Gastroesophageal sphincter (tissue), 4 donors: ENCODE results near the gene SEMA3D. TPM values are rescaled to one million over a fixed set of nuclear protein-coding genes. Genes with fewer than 3 reads are reported as not detected.

Experiments
- ATAC-seq: fragments of 150-250 bp; one replicate; pipeline ENCODE4 v1.9.1; 2016; ENCODE audit warnings: mild to moderate bottlenecking, moderate library complexity
- H3K27ac ChIP-seq, 4 donors: fragments of 200-600 bp; sonication (generic) in 3 of 4; 1 replicate in 3 of 4; 2 replicates in 1 of 4; pipeline ENCODE4 v1.5.1; 2016 to 2019
- H3K27me3 ChIP-seq: fragments of 200-600 bp; sonication (generic); one replicate; pipeline ENCODE4 v1.5.1; 2019
- H3K36me3 ChIP-seq, 2 donors: fragments of 200-600 bp; sonication (generic); one replicate each; pipeline ENCODE4 v1.5.1; 2019; ENCODE audit warnings: control low read depth in 1 of 2
- H3K4me1 ChIP-seq, 3 donors: fragments of 200-600 bp; sonication (generic); 1 replicate in 2 of 3; 2 replicates in 1 of 3; pipeline ENCODE4 v1.5.1; 2016 to 2019; ENCODE audit warnings: control low read depth in 2 of 3
- H3K4me3 ChIP-seq, 2 donors: fragments of 200-600 bp; sonication (generic); one replicate each; pipeline ENCODE4 v1.5.1; 2019; ENCODE audit warnings: mild to moderate bottlenecking in 1 of 2, moderate library complexity in 1 of 2
- H3K9me3 ChIP-seq, 3 donors: fragments of 200-600 bp; sonication (generic); one replicate each; pipeline ENCODE4 v1.5.1; 2017 to 2019; ENCODE audit warnings: control low read depth in 2 of 3
- EP300 ChIP-seq: sonication (generic); formaldehyde crosslinking; IDR thresholded peaks from one replicate; pipeline ENCODE4 v1.6.1; 2017; ENCODE audit warnings: antibody characterized with exemption, mild to moderate bottlenecking
- POLR2A ChIP-seq, 2 donors: fragments of 450-650 bp; IDR thresholded peaks; one replicate each; pipeline ENCODE4 v1.6.1; 2017; ENCODE audit warnings: antibody characterized with exemption in 2 of 2, mild to moderate bottlenecking in 2 of 2, moderate library complexity in 1 of 2
- POLR2AphosphoS5 ChIP-seq: sonication (generic); formaldehyde crosslinking; IDR thresholded peaks from one replicate; pipeline ENCODE4 v1.6.1; 2017; ENCODE audit warnings: antibody characterized with exemption
- WGBS, 2 donors: methylation state at CpG; one replicate each; pipeline ENCODE4 v1.1.5; 2018; ENCODE audit warnings: low coverage in 1 of 2; 5-methylcytosine and 5-hydroxymethylcytosine counted together
- total RNA-seq, 4 donors: library from RNA; depleted of rRNA; stranded (reverse); fragments of >200 nt; gene quantifications; one replicate each; pipeline ENCODE4 v1.1.0, GENCODE V29; 2016
- TF ChIP-seq, protein P1 (sequence below), 4 experiments: fragments of 200-600 bp in 2 of 4; fragments of 450-650 bp in 2 of 4; sonication (generic) in 1 of 4; IDR thresholded peaks; one replicate each; pipeline ENCODE4 v1.5.1; 2017 to 2019; ENCODE audit warnings: antibody characterized with exemption in 4 of 4, mild to moderate bottlenecking in 2 of 4, moderate library complexity in 2 of 4

Gene SEMA3D
- total RNA-seq, 4 donors from 2014 or later, result 0.27 to 24.6 (median 6.5) TPM

DNA sequence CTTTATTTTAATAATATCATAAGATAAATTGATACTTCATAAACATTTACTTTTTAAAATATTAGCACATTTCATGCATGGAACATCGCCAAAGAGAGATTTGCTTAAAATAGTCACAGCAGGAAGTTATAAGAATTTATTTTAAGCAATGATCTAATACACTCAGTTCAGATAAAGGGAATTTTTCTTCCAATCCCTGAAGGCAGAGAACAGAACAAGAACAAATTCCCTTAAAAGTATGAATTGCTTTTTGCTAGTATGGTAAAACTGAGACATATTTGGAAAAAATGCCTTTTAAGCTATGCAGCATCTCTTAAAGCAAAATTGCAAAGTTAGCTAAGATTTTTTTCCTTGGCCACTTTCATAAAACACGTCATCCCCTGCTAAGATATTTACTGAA, 91.0 kb downstream of the SEMA3D start:
- H3K9me3 ChIP-seq, result no peaks in the 10 kb centered on the region
- WGBS, 2 donors, result 46 to 72% methylated on average over 2 of the region's 2 CpGs
- ATAC-seq, result no peak
- H3K36me3 ChIP-seq, result no peaks in the 10 kb centered on the region
- no peak overlapping the region for H3K4me3 ChIP-seq
- TF ChIP-seq POLR2A (IDR thresholded peaks at IDR 0.05), result no peak
- TF ChIP-seq EP300, result no peak
- TF ChIP-seq POLR2AphosphoS5, result no peak
- TF ChIP-seq, protein P1, sequence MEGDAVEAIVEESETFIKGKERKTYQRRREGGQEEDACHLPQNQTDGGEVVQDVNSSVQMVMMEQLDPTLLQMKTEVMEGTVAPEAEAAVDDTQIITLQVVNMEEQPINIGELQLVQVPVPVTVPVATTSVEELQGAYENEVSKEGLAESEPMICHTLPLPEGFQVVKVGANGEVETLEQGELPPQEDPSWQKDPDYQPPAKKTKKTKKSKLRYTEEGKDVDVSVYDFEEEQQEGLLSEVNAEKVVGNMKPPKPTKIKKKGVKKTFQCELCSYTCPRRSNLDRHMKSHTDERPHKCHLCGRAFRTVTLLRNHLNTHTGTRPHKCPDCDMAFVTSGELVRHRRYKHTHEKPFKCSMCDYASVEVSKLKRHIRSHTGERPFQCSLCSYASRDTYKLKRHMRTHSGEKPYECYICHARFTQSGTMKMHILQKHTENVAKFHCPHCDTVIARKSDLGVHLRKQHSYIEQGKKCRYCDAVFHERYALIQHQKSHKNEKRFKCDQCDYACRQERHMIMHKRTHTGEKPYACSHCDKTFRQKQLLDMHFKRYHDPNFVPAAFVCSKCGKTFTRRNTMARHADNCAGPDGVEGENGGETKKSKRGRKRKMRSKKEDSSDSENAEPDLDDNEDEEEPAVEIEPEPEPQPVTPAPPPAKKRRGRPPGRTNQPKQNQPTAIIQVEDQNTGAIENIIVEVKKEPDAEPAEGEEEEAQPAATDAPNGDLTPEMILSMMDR (IDR thresholded peaks at IDR 0.05), result no peak
- no peak overlapping the region for H3K27ac ChIP-seq
- H3K4me1 ChIP-seq, result no peaks in the 10 kb centered on the region
- H3K27me3 ChIP-seq, result no peaks in the 10 kb centered on the region

DNA sequence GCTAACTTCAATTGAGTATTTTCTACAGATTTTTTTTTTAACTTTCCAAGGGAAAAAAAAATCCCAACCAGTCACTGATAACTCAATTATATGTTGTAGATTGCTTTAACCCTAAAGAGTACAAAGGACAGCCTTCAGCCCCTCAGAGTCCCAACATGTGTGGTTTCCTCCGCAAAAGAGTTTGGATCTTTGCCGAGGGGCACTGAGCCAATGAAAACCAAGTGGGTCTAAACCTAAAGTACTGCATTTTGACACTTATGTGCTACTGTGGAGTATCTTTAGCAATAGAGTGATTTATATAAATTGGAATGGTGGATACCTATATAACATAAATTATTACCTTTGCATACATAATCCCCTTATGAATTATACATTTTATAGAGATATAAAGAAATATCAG, 91.5 kb downstream of the SEMA3D start:
- Histone ChIP-seq H3K27ac (no peak overlapping the region), H3K4me1 (no peaks in the 10 kb centered on the region), H3K27me3 (no peaks in the 10 kb centered on the region), H3K4me3 (no peak overlapping the region), H3K9me3 (no peaks in the 10 kb centered on the region), H3K36me3 (no peaks in the 10 kb centered on the region)
- TF ChIP-seq POLR2A (IDR thresholded peaks at IDR 0.05) (no peak), POLR2AphosphoS5 (no peak), EP300 (no peak)
- TF ChIP-seq, protein P1 (IDR thresholded peaks at IDR 0.05), result no peak
- 34 to 80% methylated on average over 2 of the region's 2 CpGs for WGBS, 2 donors
- no peak for ATAC-seq

DNA sequence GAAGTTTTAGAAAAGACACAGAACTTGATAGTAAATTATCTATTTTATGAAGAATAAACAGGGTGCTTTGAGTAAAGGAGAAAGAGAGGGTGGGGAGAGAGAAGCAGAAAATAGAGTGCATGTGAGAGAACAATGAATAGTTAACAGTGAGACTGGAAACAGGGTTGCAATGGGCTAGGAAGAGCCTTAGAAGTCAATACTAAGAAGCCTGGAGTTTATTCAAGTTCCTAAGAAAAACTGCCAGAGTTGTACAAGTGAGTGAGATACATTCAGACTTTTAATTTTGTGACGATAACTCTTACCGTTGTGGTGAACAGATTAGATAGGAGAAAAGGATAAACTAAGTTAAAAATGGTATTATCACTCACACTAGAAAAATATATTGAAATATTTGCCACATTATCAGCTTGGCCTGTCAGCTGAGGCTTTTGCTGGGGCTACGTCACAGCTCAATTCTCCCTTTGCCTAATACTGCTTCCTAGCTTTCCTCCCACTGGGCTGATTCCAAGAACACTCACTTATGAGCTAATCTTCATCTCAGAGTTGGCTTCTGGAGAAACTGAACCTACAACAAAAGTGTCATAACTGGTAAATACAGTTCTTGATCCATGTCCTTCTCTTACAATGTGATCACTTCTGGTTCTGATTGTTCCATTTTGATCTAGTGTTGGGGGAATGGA, 92.7 kb downstream of the SEMA3D start:
- H3K9me3 ChIP-seq, result no peaks in the 10 kb centered on the region
- H3K4me3 ChIP-seq, result no peak overlapping the region
- H3K27ac ChIP-seq, result no peak overlapping the region
- ATAC-seq, result peak; percentile 84
- no peaks in the 10 kb centered on the region for H3K27me3 ChIP-seq
- H3K36me3 ChIP-seq, result no peaks in the 10 kb centered on the region
- TF ChIP-seq POLR2AphosphoS5 (peak; percentile 36), POLR2A (IDR thresholded peaks at IDR 0.05) (no peak), EP300 (no peak)
- TF ChIP-seq, protein P1 (IDR thresholded peaks at IDR 0.05), result no peak
- 26 to 84% methylated on average over 3 of the region's 3 CpGs for WGBS, 2 donors
- no peaks in the 10 kb centered on the region for H3K4me1 ChIP-seq

DNA sequence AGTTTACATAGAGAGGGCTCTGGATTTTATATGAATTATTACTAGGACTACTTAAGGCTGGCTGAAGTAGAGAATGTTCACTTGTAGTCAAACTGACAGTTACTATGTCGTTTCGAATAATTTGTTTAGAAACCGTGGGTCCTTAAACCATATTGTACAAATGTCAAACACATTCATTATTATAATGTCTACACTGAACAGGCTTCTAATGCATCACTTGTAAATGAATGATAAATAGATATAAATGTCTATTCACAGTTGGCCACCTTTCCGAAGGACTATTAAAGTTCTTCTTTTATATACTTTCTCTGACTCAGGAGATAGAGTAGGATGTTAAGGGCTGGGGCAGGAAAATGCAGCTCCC, 95.3 kb downstream of the SEMA3D start:
- Histone ChIP-seq H3K27ac (no peak overlapping the region), H3K27me3 (no peaks in the 10 kb centered on the region), H3K36me3 (no peaks in the 10 kb centered on the region), H3K9me3 (no peaks in the 10 kb centered on the region), H3K4me1 (no peaks in the 10 kb centered on the region), H3K4me3 (no peak overlapping the region)
- no peak for ATAC-seq
- TF ChIP-seq POLR2A (IDR thresholded peaks at IDR 0.05), result no peak
- TF ChIP-seq EP300, result no peak
- TF ChIP-seq, protein P1 (IDR thresholded peaks at IDR 0.05), result no peak
- TF ChIP-seq POLR2AphosphoS5, result no peak
- 26 to 40% methylated on average over 4 of the region's 4 CpGs for WGBS, 2 donors

DNA sequence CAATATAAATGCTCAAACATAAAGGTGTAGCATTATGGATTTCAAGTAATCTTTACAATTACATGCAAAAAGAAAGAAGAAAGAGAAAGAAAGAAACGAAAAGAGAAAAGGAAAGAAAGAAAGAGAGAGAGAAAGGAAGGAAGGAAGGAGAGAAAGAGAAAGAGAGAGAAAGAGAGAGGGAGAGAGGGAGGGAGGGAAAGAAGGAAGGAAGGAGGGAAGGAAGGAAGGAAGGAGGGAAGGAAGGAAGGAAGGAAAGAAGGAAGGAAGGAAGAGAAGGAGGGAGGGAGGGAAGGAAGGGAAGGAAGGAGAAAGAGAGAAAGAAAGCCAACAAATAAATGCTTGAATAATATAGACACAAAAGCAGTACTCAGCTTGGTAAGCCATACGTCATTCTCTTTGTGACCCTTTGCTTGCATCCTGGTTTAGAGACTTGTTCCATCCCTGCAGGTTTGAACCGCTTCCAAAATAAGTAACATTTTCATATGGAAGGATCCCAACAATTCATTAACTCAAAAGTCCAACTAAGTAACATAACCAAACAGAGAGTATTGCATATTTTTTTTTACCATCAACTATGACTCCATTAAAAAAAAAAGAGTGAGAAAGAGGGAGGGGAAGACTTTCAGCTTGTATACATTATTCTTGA, 95.8 kb downstream of the SEMA3D start:
- Histone ChIP-seq H3K9me3 (no peaks in the 10 kb centered on the region), H3K4me1 (no peaks in the 10 kb centered on the region), H3K36me3 (no peaks in the 10 kb centered on the region), H3K4me3 (no peak overlapping the region), H3K27ac (no peak overlapping the region), H3K27me3 (no peaks in the 10 kb centered on the region)
- no peak for TF ChIP-seq POLR2A (IDR thresholded peaks at IDR 0.05)
- TF ChIP-seq POLR2AphosphoS5, result no peak
- no peak for TF ChIP-seq EP300
- TF ChIP-seq, protein P1 (IDR thresholded peaks at IDR 0.05), result no peak
- ATAC-seq, result no peak
- WGBS, 2 donors, result 37 to 48% methylated on average over 3 of the region's 3 CpGs
